NCI-H2196 (cell line): Measurements from ENCODE around the gene TCF20.

Experiments used
- DNase-seq: peaks from one replicate; lab custom pipeline; 2025; ENCODE audit not compliant: unreplicated experiment; lab: John Stamatoyannopoulos, UW

Gene TCF20

GRCh38 chr22:42282252-42282942 is 11.9 kb upstream of the TCF20 start:
- no peak for DNase-seq

GRCh38 chr22:42281706-42282251 is 11.3 kb upstream of the TCF20 start:
- no peak for DNase-seq

- no peak for DNase-seq
Measured at GRCh38 chr22:42281284-42281683, 10.8 kb upstream of the TCF20 start.

- no peak for DNase-seq
Measured at GRCh38 chr22:42280836-42281235, 10.4 kb upstream of the TCF20 start.

- DNase-seq = no peak
Measured at GRCh38 chr22:42280140-42280539, 9.7 kb upstream of the TCF20 start.

- DNase-seq = no peak
Measured at GRCh38 chr22:42279425-42280020, 9.1 kb upstream of the TCF20 start.

GRCh38 chr22:42277988-42278776 is 7.7 kb upstream of the TCF20 start:
- peak; percentile 63 for DNase-seq

GRCh38 chr22:42277232-42277753 is 6.8 kb upstream of the TCF20 start:
- DNase-seq = no peak

- no peak for DNase-seq
Measured at GRCh38 chr22:42275970-42276369, 5.5 kb upstream of the TCF20 start.

- no peak for DNase-seq
Measured at GRCh38 chr22:42275176-42275575, 4.7 kb upstream of the TCF20 start.

- DNase-seq = no peak
Measured at GRCh38 chr22:42273855-42274451, 3.5 kb upstream of the TCF20 start.

GRCh38 chr22:42272431-42272999 is 2.1 kb upstream of the TCF20 start:
- no peak for DNase-seq

GRCh38 chr22:42271906-42272305 is 1.5 kb upstream of the TCF20 start:
- DNase-seq = no peak

GRCh38 chr22:42271191-42271813 is 849 bp upstream of the TCF20 start:
- no peak for DNase-seq

GRCh38 chr22:42270176-42270509 is 310 bp downstream of the TCF20 start:
- DNase-seq = peak; percentile 61

GRCh38 chr22:42269432-42270175 is 849 bp downstream of the TCF20 start:
- peak; percentile 48 for DNase-seq

- no peak for DNase-seq
Measured at GRCh38 chr22:42268852-42269410, 1.5 kb downstream of the TCF20 start.

- no peak for DNase-seq
Measured at GRCh38 chr22:42265321-42265720, 5.1 kb downstream of the TCF20 start.

GRCh38 chr22:42263944-42264343 is 6.5 kb downstream of the TCF20 start:
- DNase-seq = no peak

- no peak for DNase-seq
Measured at GRCh38 chr22:42262964-42263363, 7.5 kb downstream of the TCF20 start.
